GM18519 (cell line): Measurements from ENCODE around the gene SEPTIN10.
"Not testable (repeated sequence)": the region's sequence is repeated elsewhere in the genome, so short reads cannot be mapped to it uniquely, and the experiment has no call there.

ENCODE experiments used
- ATAC-seq: cut with Tn5 transposase; IDR thresholded peaks from one replicate; pipeline ENCODE4 v1.9.1; 2021; ENCODE audit warnings: mild to moderate bottlenecking, moderate library complexity; ENCODE audit not compliant: unreplicated experiment, low FRiP score

SEPTIN10 gene

DNA sequence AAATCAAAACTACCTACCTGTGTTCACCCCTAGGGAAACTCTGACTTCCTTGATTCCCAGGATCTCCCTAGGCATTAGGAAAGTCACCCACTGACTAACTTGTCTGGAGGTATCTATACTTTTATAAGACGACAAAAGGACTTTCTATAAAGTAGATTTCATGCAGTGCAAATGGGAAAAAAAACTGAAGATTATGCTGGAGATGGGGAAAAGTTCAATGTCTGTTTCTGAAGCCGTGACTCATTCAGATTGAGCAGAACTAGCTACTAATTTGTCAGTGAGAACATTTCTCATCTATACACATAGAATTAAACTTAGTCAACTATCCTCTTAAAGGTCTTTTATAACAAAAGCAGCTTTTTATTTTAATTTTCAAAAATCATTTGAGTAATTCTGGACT lies 6.0 kb downstream of the SEPTIN10 start:
- no peak for ATAC-seq

DNA sequence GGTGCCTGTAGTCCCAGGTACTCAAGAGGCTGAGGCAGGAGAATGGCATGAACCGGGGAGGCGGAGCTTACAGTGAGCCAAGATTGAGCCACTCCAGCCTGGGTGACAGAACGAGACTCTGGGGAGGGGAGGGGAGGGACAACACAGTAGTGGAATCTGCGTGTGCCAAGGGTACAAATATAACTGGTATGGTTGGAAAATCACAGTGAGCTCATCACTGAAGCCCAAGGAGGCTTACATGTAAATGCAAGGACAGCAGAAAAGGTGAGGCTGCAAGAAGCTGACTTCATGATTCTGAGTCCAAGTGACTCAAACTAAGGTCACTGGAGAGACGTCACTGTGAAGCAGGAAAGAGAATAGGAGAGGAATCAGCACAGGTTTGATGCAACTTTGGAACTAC lies 9.2 kb downstream of the SEPTIN10 start:
- no peak for ATAC-seq

- ATAC-seq = no peak
Measured at GRCh38 chr2:109602617-109603188, 11.1 kb downstream of the SEPTIN10 start.

GRCh38 chr2:109601783-109602182 lies 12.0 kb downstream of the SEPTIN10 start:
- ATAC-seq = no peak

- no peak for ATAC-seq
Measured at GRCh38 chr2:109597283-109597682, 16.5 kb downstream of the SEPTIN10 start.

- no peak for ATAC-seq
Measured at GRCh38 chr2:109595644-109596043, 18.1 kb downstream of the SEPTIN10 start.

DNA sequence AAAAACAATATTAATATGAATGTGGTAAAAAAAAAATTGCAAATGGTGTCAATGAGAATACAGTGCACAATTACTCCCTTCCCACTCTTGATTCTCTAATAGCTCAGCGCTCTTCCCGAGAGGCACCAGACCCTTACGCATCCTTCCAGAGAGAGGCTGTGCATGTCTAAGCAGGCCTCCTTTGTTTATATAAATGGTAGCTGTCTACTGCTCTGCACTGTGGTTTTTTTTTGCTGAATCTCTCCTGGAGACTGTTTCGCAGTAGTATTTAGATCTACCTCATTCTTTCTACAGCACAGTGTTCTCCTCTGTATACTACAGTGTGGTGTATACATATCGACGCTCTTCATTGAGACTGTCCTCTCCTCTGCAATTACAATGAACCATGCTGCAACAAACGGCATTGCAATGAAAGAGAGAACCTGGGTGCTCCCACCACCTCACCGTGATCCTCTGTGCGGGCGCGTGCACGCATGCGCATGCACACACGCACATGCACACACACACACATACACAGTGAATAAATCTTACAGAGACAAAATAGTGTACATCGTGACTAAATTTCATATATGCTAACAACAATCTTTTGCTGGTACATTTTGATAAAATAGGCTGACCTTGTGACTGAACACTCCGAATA lies 19.4 kb downstream of the SEPTIN10 start:
- no peak for ATAC-seq

DNA sequence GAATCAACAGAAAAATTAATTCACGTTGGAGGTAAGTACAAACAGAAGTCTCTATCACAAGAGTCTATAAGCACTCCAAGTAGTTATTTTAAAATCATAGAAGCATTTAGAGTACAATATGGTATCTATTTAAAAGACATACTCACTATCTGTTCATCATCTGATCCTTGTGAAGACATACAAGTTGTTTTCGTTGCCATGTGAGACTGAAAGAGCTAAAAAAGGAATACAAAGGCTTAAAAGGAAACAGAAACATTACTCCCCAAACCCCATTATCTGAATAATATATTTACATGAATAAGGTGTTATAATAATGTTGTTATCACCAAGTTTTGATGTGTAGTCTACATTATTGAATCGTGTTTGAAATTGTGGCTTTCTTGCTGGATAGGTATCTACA lies 20.9 kb downstream of the SEPTIN10 start:
- ATAC-seq = no peak

GRCh38 chr2:109591206-109591605 lies 22.6 kb downstream of the SEPTIN10 start:
- ATAC-seq = no peak

DNA sequence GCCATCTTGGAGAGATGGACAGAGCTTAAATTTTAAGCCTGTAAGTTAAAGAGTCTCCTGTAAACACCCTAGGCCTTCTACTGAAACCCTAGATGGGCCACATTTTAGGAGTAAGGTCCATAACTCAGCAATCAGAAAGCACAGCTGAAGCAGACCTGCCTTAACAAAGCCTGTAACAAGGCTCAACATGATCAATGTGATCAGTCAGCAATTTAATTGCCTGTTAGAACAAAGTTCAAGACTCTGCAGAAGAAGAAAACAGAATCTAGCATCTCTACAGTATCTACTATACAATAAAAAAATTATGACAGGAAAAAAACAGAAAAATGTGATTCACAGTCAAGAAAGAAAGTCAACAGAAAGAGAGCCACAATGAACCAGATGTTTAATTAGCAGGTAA lies 27.1 kb downstream of the SEPTIN10 start:
- no peak for ATAC-seq

DNA sequence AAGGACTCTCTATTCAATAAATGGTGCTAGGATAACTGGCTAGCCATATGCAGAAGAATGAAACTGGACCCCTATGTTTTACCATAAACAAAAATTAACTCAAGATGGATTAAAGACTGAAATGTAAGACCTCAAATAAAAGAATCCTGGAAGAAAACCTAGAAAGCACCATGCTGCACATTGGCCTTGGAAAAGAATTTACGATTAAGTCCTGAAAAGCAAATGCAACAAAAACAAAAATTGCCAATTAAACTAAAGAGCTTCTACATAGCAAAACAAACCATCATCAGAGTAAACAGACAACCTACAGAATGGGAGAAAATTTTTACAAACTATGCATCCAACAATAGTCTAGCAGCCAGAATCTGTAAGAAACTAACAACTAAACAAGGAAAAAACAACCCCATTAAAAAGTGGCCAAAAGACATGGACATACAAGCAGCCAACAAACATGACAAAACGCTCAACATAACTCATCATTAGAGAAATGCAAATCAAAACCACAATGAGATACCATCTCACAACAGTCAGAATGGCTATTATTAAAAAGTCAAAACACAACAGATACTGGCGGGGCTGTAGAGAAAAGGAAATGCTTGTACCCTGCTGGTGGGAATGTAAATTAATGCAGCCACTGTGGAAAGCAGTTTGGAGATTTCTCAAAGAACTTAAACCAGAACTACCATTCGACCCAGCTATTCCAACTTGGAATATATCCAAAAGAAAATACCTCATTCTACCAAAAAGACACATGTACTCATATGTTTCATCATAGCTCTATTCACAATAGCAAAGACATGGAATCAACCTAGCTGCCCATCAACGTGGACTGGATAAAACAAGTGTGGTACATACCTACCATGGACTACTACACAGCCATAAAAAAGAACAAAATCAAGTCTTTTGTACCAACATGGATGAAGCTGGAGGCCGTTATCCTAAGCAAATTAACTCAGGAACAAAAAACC lies 30.6 kb downstream of the SEPTIN10 start:
- ATAC-seq = peak; percentile 61

GRCh38 chr2:109577630-109578029 lies 36.1 kb downstream of the SEPTIN10 start:
- not testable (repeated sequence) for ATAC-seq

DNA sequence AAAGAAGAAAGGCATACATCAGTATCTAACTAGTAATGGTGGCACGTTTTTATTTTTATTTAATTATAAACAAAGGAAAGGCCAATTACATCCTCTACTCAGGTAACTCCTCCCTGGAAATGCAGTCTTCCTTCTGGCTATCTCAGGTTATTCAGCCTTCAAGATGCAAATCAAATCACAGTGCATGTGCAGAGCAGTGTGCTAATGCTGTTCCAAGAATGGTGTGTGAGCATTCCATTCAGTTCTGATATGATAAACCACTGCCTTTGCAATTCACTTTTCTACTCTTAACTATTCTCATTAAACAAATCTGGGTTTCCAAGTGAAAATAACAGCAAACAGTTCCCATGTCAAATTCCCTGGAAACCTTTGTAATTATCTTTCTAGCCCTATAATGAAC lies 38.4 kb downstream of the SEPTIN10 start:
- ATAC-seq = no peak

DNA sequence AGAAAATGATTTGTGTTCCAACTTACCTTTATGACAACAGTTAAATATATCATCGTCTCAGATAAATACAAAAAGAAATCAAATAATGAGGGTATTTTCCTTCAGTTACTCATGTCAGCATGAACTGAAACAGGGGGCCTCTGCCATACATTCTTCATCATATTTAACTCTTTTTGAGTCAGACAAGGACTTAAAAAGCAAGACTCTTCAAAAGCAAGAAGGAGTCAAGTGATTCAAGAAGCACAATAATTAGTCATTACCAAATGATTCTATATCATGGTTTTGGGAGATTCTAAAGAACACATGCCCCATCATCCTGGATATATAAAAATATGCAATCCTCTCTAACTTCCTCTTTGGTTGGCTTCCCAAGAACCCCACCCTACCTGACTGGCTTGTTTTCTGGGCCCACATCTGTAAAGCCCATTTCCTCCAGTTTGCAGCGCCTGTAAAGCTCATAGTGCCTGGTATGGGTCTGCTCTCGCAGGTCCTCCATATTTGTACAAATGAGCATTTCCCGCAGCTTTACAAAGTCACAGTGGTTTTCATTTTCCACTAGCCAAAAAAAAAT lies 49.7 kb downstream of the SEPTIN10 start:
- no peak for ATAC-seq

DNA sequence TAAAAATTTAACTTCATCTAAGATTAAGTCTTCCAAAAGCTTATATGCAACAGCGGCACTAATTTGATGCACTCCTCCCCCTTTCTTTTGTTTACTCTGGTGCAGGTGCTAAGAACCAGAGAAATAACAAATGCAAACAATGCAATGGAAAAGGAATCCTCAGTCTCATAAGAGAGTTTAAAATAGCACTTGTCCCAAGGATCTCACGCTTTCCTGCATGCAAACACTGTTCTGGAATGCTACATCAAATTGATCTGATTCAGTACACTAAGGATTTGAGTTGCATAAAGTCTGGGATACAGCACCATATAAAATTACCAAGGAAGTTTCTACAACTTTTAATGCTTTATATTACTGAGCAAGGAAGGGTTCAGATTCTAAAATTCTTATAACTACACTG lies 50.5 kb downstream of the SEPTIN10 start:
- ATAC-seq = no peak

DNA sequence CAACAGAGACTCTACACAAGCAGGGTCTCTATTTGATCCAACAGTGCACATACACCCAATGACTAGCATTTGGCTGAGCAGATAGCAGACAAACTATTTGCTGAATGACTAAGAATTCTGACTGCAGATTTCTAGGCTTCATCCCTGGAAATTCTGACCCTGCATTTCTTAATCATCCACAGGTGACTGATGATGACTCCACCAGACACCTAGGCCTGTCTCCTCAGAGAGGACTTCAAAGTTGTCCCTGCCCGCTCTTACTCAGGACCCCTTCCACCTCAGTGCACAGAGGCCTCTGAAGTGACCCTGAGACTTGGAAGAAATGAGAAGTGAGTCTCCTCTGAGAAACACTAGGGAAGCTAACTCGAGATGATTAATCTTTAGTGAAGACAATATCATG lies 51.3 kb downstream of the SEPTIN10 start:
- ATAC-seq = no peak

DNA sequence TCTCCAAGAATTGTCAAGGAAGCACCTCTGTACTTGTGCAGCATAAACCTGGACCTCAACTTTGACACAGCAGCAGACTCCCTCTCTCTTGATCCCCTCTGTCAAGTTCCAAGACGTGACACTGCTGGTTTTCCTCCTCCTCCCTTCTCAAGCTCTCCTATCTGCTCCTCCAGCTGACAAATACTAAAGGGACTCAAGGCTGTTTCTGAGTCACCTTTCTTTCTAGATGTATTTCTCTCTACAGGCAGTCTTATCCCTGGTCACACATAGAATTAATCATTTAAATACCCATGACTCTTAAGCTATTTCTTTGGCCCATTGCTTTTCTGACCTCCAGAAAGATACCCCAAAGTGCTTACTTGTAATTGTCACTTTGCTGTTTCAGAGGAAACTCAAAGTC lies 53.5 kb downstream of the SEPTIN10 start:
- ATAC-seq = no peak

DNA sequence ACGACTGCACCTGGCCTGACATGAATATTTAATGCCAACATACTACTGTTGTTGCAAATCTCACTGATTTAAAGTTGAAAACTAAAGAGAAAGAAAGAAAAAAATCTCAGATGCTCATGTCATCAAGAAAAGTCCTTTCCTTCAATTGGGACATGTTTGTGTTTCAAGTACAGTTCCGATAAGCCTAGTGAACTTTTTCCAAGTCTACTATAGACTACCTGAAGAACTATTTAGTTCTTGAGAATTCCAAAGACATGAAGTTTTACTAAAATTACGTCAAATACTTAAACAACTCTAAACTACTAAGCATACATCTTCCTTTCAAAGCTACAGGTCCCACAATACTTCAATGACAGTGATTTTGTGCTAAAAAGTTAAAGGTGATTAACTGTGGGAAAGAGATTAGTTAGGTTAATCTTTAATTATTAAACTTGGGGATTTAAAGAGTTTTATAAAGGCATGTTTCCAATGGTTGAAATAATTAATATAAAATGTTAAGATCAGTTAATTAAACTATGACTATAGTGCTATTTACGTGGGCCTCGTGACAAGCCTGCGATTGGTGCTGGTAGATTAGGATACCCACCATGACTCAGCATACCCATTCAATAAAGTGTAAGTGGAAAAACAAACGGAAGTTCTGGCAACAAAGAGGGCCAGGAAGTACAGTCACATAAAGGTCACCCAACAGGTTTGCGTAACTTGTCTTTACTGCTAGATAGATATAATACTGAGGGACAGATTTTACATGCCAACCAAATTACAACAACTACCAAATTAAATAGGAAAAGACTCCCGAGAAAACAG lies 55.5 kb downstream of the SEPTIN10 start:
- no peak for ATAC-seq

- no peak for ATAC-seq
Measured at GRCh38 chr2:109557309-109557708, 56.5 kb downstream of the SEPTIN10 start.

DNA sequence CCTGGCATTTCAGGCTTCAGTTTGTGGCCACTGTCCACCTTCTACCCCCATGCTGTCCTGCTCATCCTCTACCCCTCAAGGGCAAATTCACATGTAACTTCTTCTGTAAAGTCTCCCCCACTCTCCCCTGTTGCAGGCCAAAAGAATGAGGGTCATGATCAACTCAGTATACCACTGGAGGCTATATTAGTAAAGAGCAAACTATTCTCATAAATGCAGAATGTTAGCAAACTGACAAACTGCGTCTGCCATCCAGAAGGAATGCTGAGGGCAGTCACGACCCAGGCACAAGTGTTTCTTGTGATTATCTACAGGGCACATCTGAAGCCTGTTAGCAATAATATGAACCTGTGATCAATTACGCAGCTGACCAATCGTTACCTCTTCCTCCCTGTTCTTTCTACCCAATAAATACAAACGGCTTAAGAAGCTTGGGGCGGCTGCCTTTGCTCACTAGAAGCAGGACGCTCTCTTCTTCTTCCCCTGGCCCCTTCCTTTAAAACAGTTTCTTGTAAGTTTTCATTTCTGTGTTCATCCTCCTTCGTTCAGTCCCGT lies 58.3 kb downstream of the SEPTIN10 start:
- ATAC-seq = no peak
